Activated CD8-positive, alpha-beta T cell treated with anti-CD3 and anti-CD28 coated beads for 36 hours (primary cell): Measurements from ENCODE around the gene VIL1. TPM values are rescaled to one million over a fixed set of nuclear protein-coding genes. Genes with fewer than 3 reads are reported as not detected.

ENCODE experiments used
- ATAC-seq: fragments of 200-7000 bp; cut with Tn5 transposase; one replicate; pipeline ENCODE4 v1.10.0; 2021; ENCODE audit warnings: mild to moderate bottlenecking, moderate library complexity
- CTCF ChIA-PET: fragments of 350-600 bp; sonication (Branson Sonifier 250); formaldehyde crosslinking; loops from one replicate; lab custom pipeline; 2021; ENCODE audit warnings: antibody characterized with exemption; lab: Charles Lee
- POLR2A ChIA-PET: fragments of 350-600 bp; sonication (Branson Sonifier 250); formaldehyde crosslinking; loops from one replicate; lab custom pipeline; 2021; ENCODE audit warnings: antibody characterized with exemption; lab: Charles Lee
- DNase-seq: peaks from one replicate; pipeline ENCODE4 v3.0.0-alpha.2; 2020
- H3K27ac Mint-ChIP-seq: one replicate; pipeline ENCODE4 v1.8.0; 2021; ENCODE audit warnings: mild to moderate bottlenecking, mixed read lengths
- H3K27me3 Mint-ChIP-seq: one replicate; pipeline ENCODE4 v1.8.0; 2021; ENCODE audit warnings: mixed read lengths
- H3K36me3 Mint-ChIP-seq: one replicate; pipeline ENCODE4 v1.8.0; 2021; ENCODE audit warnings: low read depth, mixed read lengths
- H3K4me1 Mint-ChIP-seq: one replicate; pipeline ENCODE4 v1.8.0; 2021; ENCODE audit warnings: low read depth, mixed read lengths
- H3K4me3 Mint-ChIP-seq: one replicate; pipeline ENCODE4 v1.8.0; 2021; ENCODE audit warnings: mild to moderate bottlenecking, moderate library complexity, mixed read lengths
- H3K9me3 Mint-ChIP-seq: one replicate; pipeline ENCODE4 v1.8.0; 2021; ENCODE audit warnings: mixed read lengths
- CTCF ChIP-seq: fragments of 200-600 bp; IDR thresholded peaks from one replicate; pipeline ENCODE4 v1.8.0; 2022; ENCODE audit warnings: antibody characterized with exemption, mild to moderate bottlenecking
- intact Hi-C: fragments of 100-400 bp; cut with micrococcal nuclease; formaldehyde crosslinking; loops from one replicate; pipeline ENCODE4 v1.10.0; 2022
- total RNA-seq, 2 experiments: library from RNA; stranded (reverse); gene quantifications; one replicate each; pipeline ENCODE4 v1.2.3, GENCODE V29; 2021

VIL1 gene
- total RNA-seq, 2 experiments from 2014 or later = not detected

GRCh38 chr2:218391202-218391601, 27.7 kb upstream of the VIL1 start:
- Mint-ChIP-seq H3K4me3 (no peak overlapping the region), H3K27me3 (peaks cover 4% of the 10 kb centered on the region), H3K9me3 (no peaks in the 10 kb centered on the region), H3K27ac (no peak overlapping the region), H3K36me3 (no peaks in the 10 kb centered on the region), H3K4me1 (peaks cover 27% of the 10 kb centered on the region)
- no peak for TF ChIP-seq CTCF
- no peak for ATAC-seq
- intact Hi-C loops = no loop called here
- DNase-seq = no peak
- ChIA-PET POLR2A (no interaction called here), CTCF (no interaction called here)

DNA sequence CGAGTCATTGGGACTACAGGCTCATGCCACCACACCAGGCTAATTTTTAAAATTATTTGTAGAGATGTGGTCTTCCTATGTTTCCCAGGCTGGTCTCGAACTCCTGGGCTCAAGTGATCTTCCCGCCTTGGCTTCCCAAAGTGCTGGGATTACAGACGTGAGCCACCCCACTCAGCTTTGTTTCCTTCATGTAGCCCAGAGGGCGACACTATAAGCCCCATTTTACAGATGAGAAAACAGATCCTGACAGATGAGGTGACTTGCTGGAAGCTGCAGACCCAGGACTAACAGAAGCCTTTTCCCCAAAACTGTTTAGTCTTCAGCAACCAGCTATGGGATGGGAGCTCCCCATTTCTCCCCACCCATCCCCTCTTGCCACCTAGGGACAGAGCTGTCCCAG, 26.5 kb upstream of the VIL1 start:
- peaks cover 28% of the 10 kb centered on the region for H3K4me1 Mint-ChIP-seq
- POLR2A ChIA-PET = interaction anchor here (1.4 kb wide), 1 partner anchor 91 kb away, joined by 3 read pairs; no protein-coding TSS in a partner anchor
- H3K27ac Mint-ChIP-seq = no peak overlapping the region
- H3K4me3 Mint-ChIP-seq = no peak overlapping the region
- DNase-seq (no peak), ATAC-seq (no peak)
- intact Hi-C loops = no loop called here
- no peaks in the 10 kb centered on the region for H3K9me3 Mint-ChIP-seq
- TF ChIP-seq CTCF = no peak
- no peaks in the 10 kb centered on the region for H3K27me3 Mint-ChIP-seq
- CTCF ChIA-PET = interaction anchor here (1.3 to 3.8 kb wide), 4 partner anchors 8 to 100 kb away, joined by 3 to 16 read pairs (median 9); partner anchors contain the start of genes CATIP and TMBIM1
- no peaks in the 10 kb centered on the region for H3K36me3 Mint-ChIP-seq

DNA sequence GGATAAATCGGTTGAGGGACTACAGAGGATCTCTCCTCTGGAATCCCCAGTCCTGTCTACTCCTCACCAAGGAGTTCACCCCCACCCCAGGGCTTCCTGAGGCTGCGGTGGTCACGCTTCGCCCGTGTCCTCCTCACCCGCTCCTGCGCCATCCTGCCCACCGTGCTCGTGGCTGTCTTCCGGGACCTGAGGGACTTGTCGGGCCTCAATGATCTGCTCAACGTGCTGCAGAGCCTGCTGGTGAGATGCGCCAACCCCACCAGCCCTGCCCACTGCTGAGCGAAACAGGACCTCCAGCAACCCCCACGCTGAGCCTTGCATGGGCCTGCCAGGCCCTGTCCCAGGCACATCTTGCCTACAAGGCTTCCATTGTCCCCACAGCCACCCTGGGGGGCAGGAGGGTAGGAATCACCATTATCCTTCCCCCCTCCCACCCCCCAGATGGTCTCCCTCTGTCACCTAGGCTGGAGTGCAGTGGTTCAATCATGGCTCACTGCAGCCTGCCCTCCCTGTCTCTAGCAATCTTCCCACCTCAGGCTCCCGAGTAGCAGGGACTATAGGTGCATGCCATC, 25.9 kb upstream of the VIL1 start:
- H3K27me3 Mint-ChIP-seq = no peaks in the 10 kb centered on the region
- no peak for DNase-seq
- TF ChIP-seq CTCF = no peak
- intact Hi-C loops = no loop called here
- H3K36me3 Mint-ChIP-seq = no peaks in the 10 kb centered on the region
- ATAC-seq = no peak
- no peak overlapping the region for H3K27ac Mint-ChIP-seq
- peaks cover 30% of the 10 kb centered on the region for H3K4me1 Mint-ChIP-seq
- H3K4me3 Mint-ChIP-seq = no peak overlapping the region
- no peaks in the 10 kb centered on the region for H3K9me3 Mint-ChIP-seq
- ChIA-PET CTCF (interaction anchor here (0.6 to 3.8 kb wide), 6 partner anchors 8 to 414 kb away, joined by 3 to 16 read pairs (median 6); partner anchors contain the start of genes CATIP and TMBIM1), POLR2A (interaction anchor here (1.4 to 1.6 kb wide), 2 partner anchors 14 to 91 kb away, joined by 3 to 4 read pairs; no protein-coding TSS in a partner anchor)

DNA sequence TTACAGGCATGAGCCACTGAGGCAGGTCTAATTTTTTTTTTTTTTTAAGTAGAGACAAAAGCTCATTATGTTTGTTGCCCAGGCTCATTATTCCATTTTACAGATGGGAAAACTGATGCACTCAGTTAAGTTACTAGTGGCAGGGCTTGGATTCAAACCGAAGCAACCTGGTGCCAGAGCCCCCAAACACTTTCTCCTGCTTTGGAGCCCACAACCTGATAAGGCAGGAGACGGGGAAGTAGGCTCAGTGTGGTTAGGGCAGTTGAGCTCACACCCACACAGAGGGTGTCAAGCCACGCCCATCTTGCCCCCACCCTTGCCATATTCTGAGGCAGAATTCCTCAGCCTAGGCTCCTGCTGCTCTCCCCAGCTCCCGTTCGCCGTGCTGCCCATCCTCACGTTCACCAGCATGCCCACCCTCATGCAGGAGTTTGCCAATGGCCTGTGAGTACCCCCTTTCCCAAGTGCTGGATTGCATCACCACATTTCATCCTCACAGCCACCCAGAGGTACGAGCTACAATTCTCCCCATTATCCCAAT, 25.1 kb upstream of the VIL1 start:
- Mint-ChIP-seq H3K9me3 (no peaks in the 10 kb centered on the region), H3K27ac (no peak overlapping the region), H3K36me3 (no peaks in the 10 kb centered on the region), H3K27me3 (no peaks in the 10 kb centered on the region), H3K4me3 (no peak overlapping the region), H3K4me1 (peaks cover 30% of the 10 kb centered on the region)
- ChIA-PET POLR2A (interaction anchor here (0.8 to 1.6 kb wide), 2 partner anchors 13 to 118 kb away, joined by 3 to 4 read pairs; no protein-coding TSS in a partner anchor), CTCF (interaction anchor here (0.6 to 3.8 kb wide), 5 partner anchors 9 to 413 kb away, joined by 3 to 16 read pairs (median 8); partner anchors contain the start of gene CATIP)
- TF ChIP-seq CTCF = no peak
- ATAC-seq (no peak), DNase-seq (no peak)
- intact Hi-C loops = no loop called here
